IMR-90 (cell line): ENCODE measurements around the gene SLC25A24.
"Not testable (repeated sequence)": the region's sequence is repeated elsewhere in the genome, so short reads cannot be mapped to it uniquely, and the experiment has no call there.

Source experiments
- BHLHE40 ChIP-seq: fragments of 150-350 bp; IDR thresholded peaks from 2 replicates; pipeline ENCODE4 v1.6.1; 2016; ENCODE audit warnings: mild to moderate bottlenecking, low read depth, low read length
- FOS ChIP-seq: fragments of 150-350 bp; IDR thresholded peaks from 2 replicates; pipeline ENCODE4 v1.6.1; 2016; ENCODE audit warnings: low read depth, low read length
- MAZ ChIP-seq: IDR thresholded peaks from 2 replicates; pipeline ENCODE4 v1.6.1; 2012; ENCODE audit warnings: low read depth, mild to moderate bottlenecking, low read length, improper control_type of control experiment, moderate library complexity, borderline replicate concordance
- POLR2A ChIP-seq: IDR thresholded peaks from 2 replicates; pipeline ENCODE4 v1.6.1; 2012; ENCODE audit warnings: mild to moderate bottlenecking, low read depth, low read length
- RCOR1 ChIP-seq: IDR thresholded peaks from 2 replicates; pipeline ENCODE4 v1.6.1; 2012; ENCODE audit warnings: mild to moderate bottlenecking, low read length, improper control_type of control experiment; ENCODE audit not compliant: insufficient replicate concordance
- SMC3 ChIP-seq: fragments of 150-350 bp; IDR thresholded peaks from 2 replicates; pipeline ENCODE4 v1.6.1; 2016; ENCODE audit warnings: low read depth, mild to moderate bottlenecking, antibody characterized with exemption, low read length, moderate library complexity
- TF ChIP-seq, protein P1 (sequence below): conservative IDR thresholded peaks from 2 replicates; pipeline ENCODE4 v1.5.1; 2012; ENCODE audit warnings: mild to moderate bottlenecking, low read depth, low read length, improper control_type of control experiment

GRCh38 chr1:108239426-108239825 is 39.3 kb upstream of the SLC25A24 start:
- TF ChIP-seq, protein P1, sequence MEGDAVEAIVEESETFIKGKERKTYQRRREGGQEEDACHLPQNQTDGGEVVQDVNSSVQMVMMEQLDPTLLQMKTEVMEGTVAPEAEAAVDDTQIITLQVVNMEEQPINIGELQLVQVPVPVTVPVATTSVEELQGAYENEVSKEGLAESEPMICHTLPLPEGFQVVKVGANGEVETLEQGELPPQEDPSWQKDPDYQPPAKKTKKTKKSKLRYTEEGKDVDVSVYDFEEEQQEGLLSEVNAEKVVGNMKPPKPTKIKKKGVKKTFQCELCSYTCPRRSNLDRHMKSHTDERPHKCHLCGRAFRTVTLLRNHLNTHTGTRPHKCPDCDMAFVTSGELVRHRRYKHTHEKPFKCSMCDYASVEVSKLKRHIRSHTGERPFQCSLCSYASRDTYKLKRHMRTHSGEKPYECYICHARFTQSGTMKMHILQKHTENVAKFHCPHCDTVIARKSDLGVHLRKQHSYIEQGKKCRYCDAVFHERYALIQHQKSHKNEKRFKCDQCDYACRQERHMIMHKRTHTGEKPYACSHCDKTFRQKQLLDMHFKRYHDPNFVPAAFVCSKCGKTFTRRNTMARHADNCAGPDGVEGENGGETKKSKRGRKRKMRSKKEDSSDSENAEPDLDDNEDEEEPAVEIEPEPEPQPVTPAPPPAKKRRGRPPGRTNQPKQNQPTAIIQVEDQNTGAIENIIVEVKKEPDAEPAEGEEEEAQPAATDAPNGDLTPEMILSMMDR: not testable (repeated sequence)
- not testable (repeated sequence) for TF ChIP-seq POLR2A, BHLHE40, SMC3, FOS, MAZ, RCOR1
